NCI-H146 treated with DMSO at 0.1 percent for 48 hours (cell line): ENCODE results near the gene DUSP19.

Experiments used
- DNase-seq: peaks from one replicate; lab custom pipeline; 2025; ENCODE audit not compliant: unreplicated experiment; lab: John Stamatoyannopoulos, UW

DUSP19 gene

DNA sequence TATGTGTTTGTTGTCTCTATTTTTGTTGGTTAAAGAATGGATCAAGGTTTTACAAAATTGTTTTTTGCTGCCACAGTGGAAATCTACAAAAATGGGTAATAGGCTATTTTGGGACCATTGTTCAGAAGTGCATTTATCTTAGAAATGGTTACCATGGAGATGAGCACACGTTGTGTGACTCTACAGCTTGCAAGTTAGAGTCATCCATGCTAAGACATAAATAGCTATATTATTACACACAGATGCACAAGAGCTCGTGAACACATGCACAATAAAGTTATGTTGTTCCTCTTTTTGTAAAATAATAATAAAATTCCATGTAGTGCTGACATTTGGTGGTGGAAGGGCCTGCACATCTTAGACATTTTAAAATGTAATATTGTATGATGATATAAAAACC lies 15.5 kb upstream of the DUSP19 start:
- DNase-seq: peak; percentile 5

DNA sequence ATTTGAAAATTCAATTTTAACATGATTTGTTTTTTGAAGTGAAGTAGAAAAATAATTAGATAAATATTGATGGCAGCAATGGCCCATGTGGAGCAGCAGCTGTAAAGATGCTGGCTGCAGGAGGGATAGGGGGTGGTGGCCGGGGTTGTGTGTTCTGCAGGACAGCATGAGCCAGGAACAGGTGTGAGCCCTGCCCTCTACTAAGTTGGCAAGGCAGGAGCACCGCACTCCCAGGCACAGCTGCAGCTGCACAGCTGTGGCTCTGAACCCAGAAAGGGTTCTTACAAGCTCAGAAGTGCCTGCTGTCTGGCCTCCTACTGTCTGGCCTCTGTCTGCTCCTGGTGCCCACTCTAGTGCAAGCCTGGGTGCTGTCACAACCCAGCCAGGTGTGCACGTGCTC lies 10.0 kb upstream of the DUSP19 start:
- DNase-seq: no peak

GRCh38 chr2:183069174-183069573 lies 9.4 kb upstream of the DUSP19 start:
- no peak for DNase-seq

GRCh38 chr2:183070942-183071844 lies 7.4 kb upstream of the DUSP19 start:
- no peak for DNase-seq

DNA sequence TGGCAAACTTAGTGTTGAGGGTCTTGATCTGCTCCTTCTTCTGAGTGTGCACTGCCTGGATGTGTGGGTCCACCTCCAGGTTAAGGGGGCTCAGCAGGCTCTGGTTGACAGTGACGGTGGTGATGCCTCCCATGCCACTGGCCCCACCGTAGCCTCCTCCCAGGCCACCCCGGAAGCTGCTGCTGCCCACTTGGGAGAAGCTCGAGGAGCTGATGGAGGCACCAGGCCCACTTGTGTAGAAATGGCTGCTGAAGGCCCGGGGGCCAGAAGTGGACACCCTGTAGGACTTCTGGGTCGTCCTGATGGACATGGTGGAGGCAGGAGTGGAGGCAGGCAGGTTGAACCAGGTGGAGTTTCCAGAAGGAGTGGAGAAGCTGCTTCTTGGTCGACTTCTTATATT lies 6.4 kb upstream of the DUSP19 start:
- no peak for DNase-seq

DNA sequence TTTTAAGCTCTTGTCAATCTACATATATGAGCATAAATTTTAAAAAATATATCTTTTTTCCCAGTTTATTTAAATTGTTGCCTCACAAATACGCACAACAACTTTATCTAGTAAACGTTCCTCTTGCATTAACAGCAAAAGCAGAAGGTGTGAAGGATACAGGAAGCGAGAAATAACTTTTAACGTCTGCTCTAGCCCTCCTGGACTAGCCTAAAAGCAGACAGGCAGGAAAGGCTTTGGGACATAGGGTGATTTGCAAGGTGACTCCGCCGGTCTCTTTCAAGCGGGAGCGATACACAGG lies 434 bp upstream of the DUSP19 start:
- no peak for DNase-seq

DNA sequence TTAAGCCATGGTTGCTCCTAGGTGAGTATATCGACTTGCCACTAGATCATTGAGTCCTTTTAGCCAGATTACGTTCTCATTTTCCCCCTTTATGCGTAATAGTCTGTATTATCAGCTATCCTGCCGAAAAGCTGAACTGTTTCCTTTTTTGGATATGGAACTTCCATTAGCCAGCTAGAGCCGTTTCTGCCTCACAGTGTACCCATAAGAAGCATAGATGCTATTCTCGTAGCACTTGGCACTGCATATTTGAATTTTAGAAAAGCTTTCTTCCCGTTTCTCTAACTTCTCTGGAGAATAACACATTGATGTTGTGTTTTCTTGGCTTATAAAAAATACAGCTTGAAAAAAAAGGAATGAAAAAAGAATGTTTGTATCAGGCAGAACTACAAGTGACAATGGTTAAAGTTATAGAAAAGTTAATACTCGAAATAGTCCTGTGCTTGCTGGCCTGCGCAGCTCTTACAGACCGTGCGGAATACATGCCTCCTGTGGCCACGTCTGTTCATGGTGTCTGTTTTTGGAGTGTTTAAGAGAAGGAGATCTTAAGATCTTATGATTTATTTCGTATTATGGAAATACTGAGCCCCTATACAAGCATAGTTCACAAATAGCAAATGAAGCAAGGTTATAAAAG lies 710 bp downstream of the DUSP19 start:
- no peak for DNase-seq

DNA sequence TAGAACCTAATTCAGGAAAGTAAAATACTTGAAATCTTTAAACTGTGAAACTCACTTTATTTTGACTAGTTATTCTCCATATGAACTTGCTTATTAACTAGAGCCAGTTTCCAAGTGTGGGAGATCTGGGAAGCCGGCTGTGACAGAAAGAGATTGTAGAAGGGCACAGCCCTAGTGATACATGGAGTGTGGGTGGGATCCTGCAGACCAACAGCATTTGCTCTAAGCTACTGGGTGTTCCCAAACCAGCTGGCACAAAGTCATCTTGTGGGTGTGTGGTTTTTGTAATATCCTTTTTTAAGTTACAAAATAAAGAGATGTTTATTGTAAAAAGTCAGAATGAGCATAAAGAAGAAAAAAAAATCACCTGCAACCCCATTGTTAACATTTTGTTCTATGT lies 3.4 kb downstream of the DUSP19 start:
- no peak for DNase-seq

DNA sequence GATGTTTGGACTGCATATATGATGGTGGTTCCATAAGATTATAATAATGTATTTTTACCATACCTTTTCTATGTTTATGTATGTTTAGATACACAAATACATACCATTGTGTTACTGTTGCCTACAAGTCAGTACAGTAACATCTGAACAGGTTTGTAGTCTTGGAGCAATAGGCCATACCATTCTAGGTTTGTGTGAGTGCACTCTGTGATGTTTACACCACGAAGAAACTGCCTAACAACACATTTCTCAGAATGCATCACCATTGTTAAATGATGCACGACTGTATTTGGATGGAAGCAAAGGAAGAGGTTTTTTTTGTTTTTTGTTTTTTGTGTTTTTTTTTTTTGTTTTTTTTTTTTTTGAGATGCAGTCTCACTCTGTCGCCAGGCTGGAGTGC lies 9.5 kb downstream of the DUSP19 start:
- no peak for DNase-seq

DNA sequence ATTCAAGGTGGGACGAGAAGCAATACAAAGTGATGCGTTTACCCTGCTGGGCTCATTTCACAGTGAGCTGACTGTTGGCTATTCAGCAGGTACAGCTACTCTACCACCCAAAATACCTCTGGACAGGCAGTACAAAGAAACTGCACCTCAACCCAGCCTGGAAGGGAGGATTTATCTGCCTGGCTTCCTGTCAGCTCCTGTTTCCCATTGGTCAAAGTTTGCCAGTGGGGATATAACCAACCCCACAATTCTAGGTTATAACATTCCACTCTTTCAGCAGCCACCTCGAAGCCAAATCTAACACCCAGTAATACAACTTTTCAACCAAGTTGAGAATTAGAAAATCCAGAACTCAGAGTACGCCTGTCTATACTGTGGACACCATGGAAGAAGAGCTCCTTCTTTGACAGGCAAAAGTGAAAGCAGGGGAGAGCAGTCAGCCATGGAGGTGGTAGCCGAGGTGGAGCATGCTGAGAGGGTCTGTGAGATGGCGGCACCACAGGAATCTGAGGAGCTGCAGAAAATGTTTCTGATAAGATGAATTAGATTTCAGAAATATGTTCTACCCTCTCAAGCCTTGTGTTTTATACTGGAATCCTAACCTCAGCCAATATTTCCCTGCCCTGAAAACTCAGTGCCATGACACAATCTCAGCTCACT lies 10.8 kb downstream of the DUSP19 start:
- DNase-seq: no peak

- DNase-seq: no peak
Measured at GRCh38 chr2:183091318-183091953, 12.9 kb downstream of the DUSP19 start.

GRCh38 chr2:183091954-183092345 lies 13.4 kb downstream of the DUSP19 start:
- no peak for DNase-seq

- no peak for DNase-seq
Measured at GRCh38 chr2:183093857-183094657, 15.5 kb downstream of the DUSP19 start.

DNA sequence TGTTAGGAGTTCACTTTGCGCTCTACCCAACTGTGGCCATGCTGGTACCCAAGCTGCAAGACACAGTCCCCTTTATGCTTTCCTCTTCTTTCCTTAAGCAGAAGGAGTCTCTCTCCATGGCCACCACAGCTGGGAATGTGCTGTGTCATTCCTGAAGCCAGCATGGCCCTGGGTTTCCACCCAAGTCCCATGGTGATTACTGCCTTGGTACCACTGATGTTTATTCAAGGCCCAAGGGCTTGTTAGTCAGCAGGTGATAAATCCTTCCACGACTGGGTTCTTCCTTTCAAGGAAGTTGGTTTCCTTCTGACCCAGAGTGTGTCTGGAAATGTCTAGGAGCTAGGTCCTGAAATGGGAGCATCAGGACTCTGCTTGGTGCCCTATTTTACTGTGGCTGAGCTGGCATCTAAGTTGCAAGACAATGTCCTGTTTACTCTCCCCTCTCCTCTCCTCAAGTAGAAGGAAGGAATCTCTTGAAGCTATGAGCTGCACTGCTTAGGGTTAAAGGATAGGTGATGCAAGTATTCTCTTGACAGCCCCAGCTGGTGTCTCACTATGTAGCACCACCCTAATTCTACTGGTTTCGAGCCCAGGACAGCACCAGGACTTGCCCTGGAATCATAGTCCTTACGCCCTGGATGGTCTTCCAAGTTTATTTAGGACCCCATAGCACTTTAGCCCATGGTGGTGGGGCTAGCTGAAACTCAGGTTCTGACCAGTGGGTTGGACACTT lies 27.0 kb downstream of the DUSP19 start:
- no peak for DNase-seq

DNA sequence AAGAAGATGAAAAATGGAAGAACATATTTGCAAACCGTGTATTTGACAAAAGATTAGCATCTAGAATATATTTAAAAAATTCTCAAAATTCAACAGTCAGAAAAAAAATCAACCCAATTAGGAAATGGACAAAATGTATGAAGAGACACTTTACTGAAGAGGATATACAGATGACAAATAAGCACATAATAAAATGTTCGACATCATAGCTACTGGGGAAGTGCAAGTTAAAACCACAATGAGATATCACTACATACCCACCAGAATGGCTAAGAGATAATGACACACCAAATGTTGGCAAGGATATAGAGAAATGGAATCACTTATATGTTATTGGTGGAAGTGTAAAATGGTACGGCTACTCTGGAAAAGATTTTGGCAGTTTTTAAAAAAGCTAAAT lies 34.0 kb downstream of the DUSP19 start:
- no peak for DNase-seq

DNA sequence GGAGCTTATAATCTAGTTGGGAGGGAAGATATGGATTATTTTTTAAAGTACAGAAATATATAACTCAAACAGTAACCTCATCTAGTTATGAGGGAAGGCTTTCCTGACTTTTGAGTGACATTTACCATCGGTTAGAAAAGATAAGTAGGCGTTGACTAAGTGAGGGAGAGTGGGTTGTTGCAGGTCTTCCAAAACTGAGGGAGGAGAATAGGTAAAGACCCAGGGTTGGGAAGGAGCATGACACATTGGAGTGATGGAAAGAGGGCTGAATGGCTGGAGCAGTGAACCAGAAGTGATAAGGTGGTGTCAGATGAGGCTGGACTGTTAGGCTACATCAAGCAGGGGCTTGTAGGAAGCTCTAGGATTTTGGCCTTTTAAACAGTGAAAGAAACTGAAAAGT lies 35.1 kb downstream of the DUSP19 start:
- no peak for DNase-seq

DNA sequence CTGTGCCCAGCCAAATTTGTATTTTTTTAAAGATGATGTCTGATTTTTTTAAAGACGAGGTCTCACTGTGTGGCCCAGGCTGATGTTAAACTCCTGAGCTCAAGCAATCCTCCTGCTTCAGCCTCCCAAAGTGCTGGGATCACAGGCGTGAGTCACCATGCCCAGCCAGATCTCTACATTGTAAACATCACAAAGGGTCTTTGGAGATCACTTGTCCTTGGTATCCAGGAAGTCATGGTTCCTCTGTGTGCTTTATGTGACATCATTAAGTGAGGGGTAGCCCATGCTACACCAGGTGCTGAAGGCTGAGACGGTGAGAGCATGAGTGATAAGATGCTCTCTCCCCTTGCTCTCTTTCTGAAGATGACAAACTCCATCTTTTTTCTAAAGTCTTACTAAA lies 38.7 kb downstream of the DUSP19 start:
- DNase-seq: no peak

DNA sequence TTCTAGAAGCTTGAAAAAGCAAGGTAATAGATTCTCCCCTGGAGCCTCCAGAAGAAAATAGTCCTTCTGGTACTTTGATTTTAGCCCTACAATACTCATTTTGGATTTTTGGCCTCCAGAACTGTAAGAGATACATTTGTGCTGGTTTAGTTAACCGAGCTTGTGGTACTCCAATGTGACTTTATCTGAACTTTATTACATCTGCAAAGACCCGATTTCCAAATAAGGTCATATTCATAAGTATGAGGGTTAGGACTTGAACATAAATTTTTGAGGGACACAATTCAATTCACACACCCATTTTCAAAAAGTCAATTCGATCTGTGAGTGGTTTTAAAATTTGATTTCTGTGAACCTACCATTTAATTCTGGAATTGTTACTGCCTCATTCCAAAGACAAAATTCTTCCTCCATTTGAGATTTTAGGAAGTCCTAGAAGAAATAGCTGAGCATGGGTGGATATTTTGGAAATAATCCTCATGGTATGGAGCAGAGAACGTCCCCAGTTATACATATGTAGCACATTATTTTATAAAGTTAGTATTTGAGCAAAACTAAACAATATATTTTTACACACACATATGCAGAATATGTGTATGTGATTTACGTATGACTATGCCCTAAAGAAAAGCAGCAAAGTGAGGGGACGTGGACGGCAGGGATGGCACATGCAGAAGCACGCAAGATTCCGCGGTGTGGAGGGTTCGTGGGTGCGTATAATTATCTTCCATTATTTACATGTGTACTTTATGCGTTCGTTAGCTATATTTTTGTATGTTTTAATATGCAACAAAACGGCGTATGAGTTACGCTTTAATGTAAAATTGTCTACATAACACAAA lies 44.8 kb downstream of the DUSP19 start:
- DNase-seq: no peak

GRCh38 chr2:183123959-183124221 lies 45.3 kb downstream of the DUSP19 start:
- peak; percentile 79 for DNase-seq
